Effector memory CD8-positive, alpha-beta T cell (primary cell): ENCODE measurements around the gene PCNT.
"Not testable (repeated sequence)": the region's sequence is repeated elsewhere in the genome, so short reads cannot be mapped to it uniquely, and the experiment has no call there.

ENCODE experiments used
- ATAC-seq: fragments of 150-1000 bp; cut with Tn5 transposase; replicated peaks from 2 replicates; pipeline ENCODE4 v1.10.0; 2021; ENCODE audit warnings: mild to moderate bottlenecking, moderate library complexity
- DNase-seq, 3 experiments: peaks; one replicate each; pipeline ENCODE4 v3.0.0; 2021
- H3K27ac Mint-ChIP-seq, 2 donors: one replicate each; pipeline ENCODE4 v1.8.0; 2022; ENCODE audit warnings: mild to moderate bottlenecking in 2 of 2, mixed read lengths in 2 of 2, moderate library complexity in 2 of 2
- H3K27me3 Mint-ChIP-seq, 2 donors: one replicate each; pipeline ENCODE4 v1.8.0; 2022; ENCODE audit warnings: mixed read lengths in 2 of 2
- H3K36me3 Mint-ChIP-seq: one replicate; pipeline ENCODE4 v1.8.0; 2022; ENCODE audit warnings: mild to moderate bottlenecking, moderate library complexity, mixed read lengths; ENCODE audit not compliant: insufficient read depth
- H3K4me1 Mint-ChIP-seq, 2 donors: one replicate each; pipeline ENCODE4 v1.8.0; 2022; ENCODE audit warnings: low read depth in 2 of 2, mixed read lengths in 2 of 2
- H3K4me3 Mint-ChIP-seq, 2 donors: one replicate each; pipeline ENCODE4 v1.8.0; 2022; ENCODE audit warnings: mild to moderate bottlenecking in 2 of 2, mixed read lengths in 2 of 2, moderate library complexity in 2 of 2
- H3K9me3 Mint-ChIP-seq, 2 donors: one replicate each; pipeline ENCODE4 v1.8.0; 2022; ENCODE audit warnings: mixed read lengths in 2 of 2

Gene PCNT

GRCh38 chr21:46295996-46296752 is 27.8 kb upstream of the PCNT start:
- Mint-ChIP-seq H3K4me3 (peak overlapping the region; percentile 57 to 73), H3K9me3 (no peaks in the 10 kb centered on the region), H3K36me3 (peaks cover 7% of the 10 kb centered on the region), H3K27ac (peak overlapping the region; percentile 39 to 79), H3K4me1 (peaks cover 0 to 7% of the 10 kb centered on the region in 2 donors), H3K27me3 (peaks cover 0 to 8% of the 10 kb centered on the region in 2 donors)
- ATAC-seq (peak; percentile 92), DNase-seq (peak; percentile 13 to 41 (median 21))

GRCh38 chr21:46297338-46298271 is 26.4 kb upstream of the PCNT start:
- Mint-ChIP-seq H3K36me3 (peaks cover 7% of the 10 kb centered on the region), H3K27me3 (peaks cover 0 to 8% of the 10 kb centered on the region in 2 donors), H3K4me3 (peak overlapping the region; percentile 58 to 73), H3K27ac (no peak overlapping the region), H3K9me3 (no peaks in the 10 kb centered on the region), H3K4me1 (peaks cover 0 to 7% of the 10 kb centered on the region in 2 donors)
- DNase-seq (no peak), ATAC-seq (peak; percentile 26)

- ATAC-seq (no peak), DNase-seq (no peak)
- H3K4me3 Mint-ChIP-seq, result peak overlapping the region; percentile 58 to 73
Measured at GRCh38 chr21:46299167-46299566, 24.8 kb upstream of the PCNT start.

GRCh38 chr21:46301759-46302158 is 22.2 kb upstream of the PCNT start:
- Mint-ChIP-seq H3K36me3 (peaks cover 13% of the 10 kb centered on the region), H3K4me1 (peaks cover 0 to 3% of the 10 kb centered on the region in 2 donors)

More at GRCh38 chr21:46299167-46299566, 24.8 kb upstream of the PCNT start:
- no peak overlapping the region for H3K27ac Mint-ChIP-seq
- H3K4me1 Mint-ChIP-seq, result peaks cover 0 to 7% of the 10 kb centered on the region in 2 donors
- peaks cover 0 to 8% of the 10 kb centered on the region in 2 donors for H3K27me3 Mint-ChIP-seq
- H3K36me3 Mint-ChIP-seq, result peaks cover 7% of the 10 kb centered on the region
- no peaks in the 10 kb centered on the region for H3K9me3 Mint-ChIP-seq

GRCh38 chr21:46304437-46304836 is 19.5 kb upstream of the PCNT start:
- DNase-seq (no peak), ATAC-seq (no peak)
- Mint-ChIP-seq H3K9me3 (no peaks in the 10 kb centered on the region), H3K36me3 (peaks cover 8% of the 10 kb centered on the region), H3K4me3 (no peak overlapping the region), H3K27me3 (no peaks in the 10 kb centered on the region), H3K27ac (no peak overlapping the region), H3K4me1 (no peaks in the 10 kb centered on the region)

More at GRCh38 chr21:46301759-46302158, 22.2 kb upstream of the PCNT start:
- H3K27ac Mint-ChIP-seq, result no peak overlapping the region
- no peak overlapping the region for H3K4me3 Mint-ChIP-seq
- H3K9me3 Mint-ChIP-seq, result no peaks in the 10 kb centered on the region
- DNase-seq (no peak), ATAC-seq (no peak)
- H3K27me3 Mint-ChIP-seq, result no peaks in the 10 kb centered on the region

- Mint-ChIP-seq H3K36me3 (peaks cover 6% of the 10 kb centered on the region), H3K27ac (no peak overlapping the region), H3K4me3 (no peak overlapping the region), H3K9me3 (no peaks in the 10 kb centered on the region), H3K27me3 (no peaks in the 10 kb centered on the region), H3K4me1 (no peaks in the 10 kb centered on the region)
- DNase-seq (no peak), ATAC-seq (peak; percentile 68)
Measured at GRCh38 chr21:46304955-46305354, 19.0 kb upstream of the PCNT start.

- no peaks in the 10 kb centered on the region for H3K4me1 Mint-ChIP-seq
- no peaks in the 10 kb centered on the region for H3K27me3 Mint-ChIP-seq
- DNase-seq (no peak), ATAC-seq (no peak)
- peak overlapping the region in 1 of 2 donors; percentile 4 for H3K27ac Mint-ChIP-seq
- H3K36me3 Mint-ChIP-seq, result peaks cover 6% of the 10 kb centered on the region
- H3K4me3 Mint-ChIP-seq, result no peak overlapping the region
- H3K9me3 Mint-ChIP-seq, result no peaks in the 10 kb centered on the region
Measured at GRCh38 chr21:46307625-46308024, 16.3 kb upstream of the PCNT start.

- DNase-seq (no peak), ATAC-seq (no peak)
- H3K27me3 Mint-ChIP-seq, result no peaks in the 10 kb centered on the region
- H3K36me3 Mint-ChIP-seq, result peaks cover 6% of the 10 kb centered on the region
- no peaks in the 10 kb centered on the region for H3K9me3 Mint-ChIP-seq
- no peak overlapping the region for H3K27ac Mint-ChIP-seq
- no peak overlapping the region for H3K4me3 Mint-ChIP-seq
- no peaks in the 10 kb centered on the region for H3K4me1 Mint-ChIP-seq
Measured at GRCh38 chr21:46308431-46308830, 15.5 kb upstream of the PCNT start.

GRCh38 chr21:46310260-46310659 is 13.7 kb upstream of the PCNT start:
- not testable (repeated sequence) for H3K27me3 Mint-ChIP-seq, H3K9me3 Mint-ChIP-seq, H3K4me1 Mint-ChIP-seq, DNase-seq, ATAC-seq, H3K27ac Mint-ChIP-seq, H3K4me3 Mint-ChIP-seq, H3K36me3 Mint-ChIP-seq

- Mint-ChIP-seq H3K27me3 (no peaks in the 10 kb centered on the region), H3K27ac (no peak overlapping the region), H3K9me3 (no peaks in the 10 kb centered on the region), H3K4me3 (no peak overlapping the region), H3K36me3 (no peaks in the 10 kb centered on the region), H3K4me1 (no peaks in the 10 kb centered on the region)
- ATAC-seq (no peak), DNase-seq (no peak)
Measured at GRCh38 chr21:46311568-46311967, 12.4 kb upstream of the PCNT start.

- DNase-seq, result no peak
- Mint-ChIP-seq H3K36me3 (no peaks in the 10 kb centered on the region), H3K9me3 (no peaks in the 10 kb centered on the region), H3K27ac (no peak overlapping the region), H3K27me3 (no peaks in the 10 kb centered on the region), H3K4me1 (no peaks in the 10 kb centered on the region), H3K4me3 (no peak overlapping the region)
- ATAC-seq, result no peak
Measured at GRCh38 chr21:46312949-46313348, 11.0 kb upstream of the PCNT start.

GRCh38 chr21:46314441-46315020 is 9.4 kb upstream of the PCNT start:
- no peak for ATAC-seq
- Mint-ChIP-seq H3K27ac (no peak overlapping the region), H3K27me3 (no peaks in the 10 kb centered on the region), H3K4me1 (no peaks in the 10 kb centered on the region), H3K9me3 (no peaks in the 10 kb centered on the region), H3K36me3 (no peaks in the 10 kb centered on the region), H3K4me3 (no peak overlapping the region)
- DNase-seq, result no peak

GRCh38 chr21:46316708-46317324 is 7.1 kb upstream of the PCNT start:
- peaks cover 0 to 4% of the 10 kb centered on the region in 2 donors for H3K4me1 Mint-ChIP-seq

More at GRCh38 chr21:46316708-46317324, 7.1 kb upstream of the PCNT start:
- DNase-seq (no peak), ATAC-seq (no peak)
- H3K27me3 Mint-ChIP-seq, result no peaks in the 10 kb centered on the region
- H3K4me3 Mint-ChIP-seq, result no peak overlapping the region
- H3K9me3 Mint-ChIP-seq, result no peaks in the 10 kb centered on the region
- H3K36me3 Mint-ChIP-seq, result no peaks in the 10 kb centered on the region
- H3K27ac Mint-ChIP-seq, result no peak overlapping the region
